Renal cortical epithelial cell (primary cell): ENCODE results near the gene SLC15A1. TPM values are rescaled to one million over a fixed set of nuclear protein-coding genes. Genes with fewer than 3 reads are reported as not detected.

Experiments used
- DNase-seq: peaks from one replicate; pipeline ENCODE4 v3.0.0-alpha.2; 2011; ENCODE audit warnings: low read depth
- total RNA-seq: library from RNA; depleted of rRNA; stranded (reverse); fragments of >200 nt; gene quantifications from 2 replicates; pipeline ENCODE4 v1.2.3, GENCODE V29; 2014

Gene SLC15A1, protein sequence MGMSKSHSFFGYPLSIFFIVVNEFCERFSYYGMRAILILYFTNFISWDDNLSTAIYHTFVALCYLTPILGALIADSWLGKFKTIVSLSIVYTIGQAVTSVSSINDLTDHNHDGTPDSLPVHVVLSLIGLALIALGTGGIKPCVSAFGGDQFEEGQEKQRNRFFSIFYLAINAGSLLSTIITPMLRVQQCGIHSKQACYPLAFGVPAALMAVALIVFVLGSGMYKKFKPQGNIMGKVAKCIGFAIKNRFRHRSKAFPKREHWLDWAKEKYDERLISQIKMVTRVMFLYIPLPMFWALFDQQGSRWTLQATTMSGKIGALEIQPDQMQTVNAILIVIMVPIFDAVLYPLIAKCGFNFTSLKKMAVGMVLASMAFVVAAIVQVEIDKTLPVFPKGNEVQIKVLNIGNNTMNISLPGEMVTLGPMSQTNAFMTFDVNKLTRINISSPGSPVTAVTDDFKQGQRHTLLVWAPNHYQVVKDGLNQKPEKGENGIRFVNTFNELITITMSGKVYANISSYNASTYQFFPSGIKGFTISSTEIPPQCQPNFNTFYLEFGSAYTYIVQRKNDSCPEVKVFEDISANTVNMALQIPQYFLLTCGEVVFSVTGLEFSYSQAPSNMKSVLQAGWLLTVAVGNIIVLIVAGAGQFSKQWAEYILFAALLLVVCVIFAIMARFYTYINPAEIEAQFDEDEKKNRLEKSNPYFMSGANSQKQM
- total RNA-seq, result 1.4 and 4.9 TPM in 2 replicates

- no peak for DNase-seq
Observed at GRCh38 chr13:98752467-98753290, at the start of gene SLC15A1. TSS of gene SLC15A1 (minus strand) at chr13:98752672. CDS start at chr13:98752598, 74 bp downstream.

GRCh38 chr13:98801626-98802418 lies 49.4 kb upstream of the SLC15A1 start:
- DNase-seq, result no peak

DNA sequence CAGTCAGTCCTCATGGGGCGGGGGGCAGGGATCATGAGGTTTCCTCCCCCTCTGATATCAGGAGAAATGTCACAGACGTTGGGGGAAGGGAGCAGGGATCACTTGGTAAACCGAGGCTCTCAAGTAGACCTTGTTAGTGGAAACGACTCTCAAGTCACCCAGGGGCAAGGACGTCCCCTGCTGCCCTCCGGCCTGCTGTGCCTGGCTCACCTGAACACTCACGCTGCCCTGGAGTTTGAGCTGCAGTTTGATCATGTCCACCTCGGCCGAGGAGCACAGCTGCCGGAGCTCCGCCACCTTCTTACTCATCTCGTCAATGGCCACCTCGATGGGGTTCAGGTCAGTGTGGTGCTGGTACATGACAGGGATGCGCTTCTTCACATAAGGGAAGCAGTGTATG lies 47.6 kb upstream of the SLC15A1 start:
- DNase-seq, result no peak

- no peak for DNase-seq
Observed at GRCh38 chr13:98798849-98799645, 46.6 kb upstream of the SLC15A1 start.

DNA sequence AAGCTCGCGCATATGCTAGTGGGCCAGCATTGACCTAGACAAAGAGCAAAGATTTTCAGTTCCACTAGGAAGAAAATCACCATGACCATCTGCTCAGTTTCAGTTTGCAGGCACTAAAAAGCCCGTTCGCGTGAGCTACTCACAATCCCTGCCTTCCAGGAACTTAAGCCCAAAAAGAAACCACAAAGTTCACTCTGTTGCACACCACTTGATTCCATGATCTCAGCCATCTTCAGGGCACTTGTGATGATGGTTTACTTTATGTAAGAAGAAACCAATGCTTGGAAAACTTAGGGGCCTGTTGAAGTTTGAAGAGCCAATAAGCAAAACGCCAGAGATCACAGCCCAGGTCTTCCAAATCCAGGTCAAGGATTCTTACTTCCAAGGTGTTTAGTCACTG lies 45.0 kb upstream of the SLC15A1 start:
- DNase-seq, result no peak

DNA sequence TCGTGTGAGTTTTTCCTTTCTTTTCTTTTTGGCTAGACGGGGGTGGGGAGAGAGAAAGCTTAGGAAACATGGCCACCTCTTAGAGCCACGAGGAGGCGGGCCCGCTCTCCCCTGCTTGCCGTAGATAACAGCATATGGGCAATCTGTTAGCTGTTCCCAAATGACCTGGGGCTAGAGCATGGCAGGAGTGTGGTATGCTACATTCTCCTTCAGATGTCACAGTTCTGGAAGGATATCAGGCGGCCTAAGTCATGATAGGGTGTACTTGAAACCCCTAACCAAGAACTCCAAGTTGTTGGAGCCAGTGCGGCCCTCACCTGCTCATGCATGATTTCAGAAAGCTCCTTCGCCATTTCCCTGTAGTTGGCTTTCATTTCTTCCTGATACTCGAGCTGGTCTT lies 44.3 kb upstream of the SLC15A1 start:
- DNase-seq, result no peak

GRCh38 chr13:98796191-98796590 lies 43.7 kb upstream of the SLC15A1 start:
- DNase-seq, result no peak

DNA sequence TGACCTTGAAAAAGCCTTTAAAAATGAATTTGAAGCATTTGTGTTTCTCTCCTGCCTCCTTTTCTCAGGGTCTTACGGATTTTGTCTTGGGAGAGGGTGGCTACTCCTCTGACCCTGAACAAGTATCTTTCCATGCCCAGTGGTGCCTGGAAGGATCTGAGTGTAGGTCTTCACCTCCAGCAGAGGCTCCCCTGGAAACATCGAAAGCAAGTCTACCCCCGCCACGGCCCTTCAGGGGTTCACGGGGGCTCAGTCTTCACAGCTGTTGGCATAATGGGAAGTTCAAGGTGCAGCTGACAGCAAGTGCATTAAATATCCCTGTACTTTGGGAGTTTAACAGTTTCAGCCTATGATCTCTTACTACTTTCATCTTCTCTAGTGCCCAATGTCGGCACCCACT lies 42.7 kb upstream of the SLC15A1 start:
- no peak for DNase-seq

DNA sequence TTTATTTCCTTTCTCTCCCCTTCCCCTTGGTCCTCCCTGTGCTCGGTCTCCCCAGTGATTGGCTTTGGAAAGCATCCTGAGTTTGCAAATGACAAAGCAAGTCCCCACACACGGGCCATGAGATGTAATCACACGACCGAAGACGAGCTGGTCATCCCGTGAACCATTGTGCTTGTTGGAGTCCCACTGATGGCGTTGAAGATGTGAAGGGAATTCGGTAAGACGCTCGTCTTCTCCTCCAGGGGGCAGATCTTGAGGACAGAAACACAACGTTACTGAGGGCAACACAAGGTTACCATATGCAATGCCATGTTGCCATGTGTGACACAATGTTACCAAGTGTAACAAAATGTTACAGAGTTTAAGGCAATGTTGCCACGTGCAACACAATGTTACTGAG lies 42.0 kb upstream of the SLC15A1 start:
- DNase-seq, result no peak

DNA sequence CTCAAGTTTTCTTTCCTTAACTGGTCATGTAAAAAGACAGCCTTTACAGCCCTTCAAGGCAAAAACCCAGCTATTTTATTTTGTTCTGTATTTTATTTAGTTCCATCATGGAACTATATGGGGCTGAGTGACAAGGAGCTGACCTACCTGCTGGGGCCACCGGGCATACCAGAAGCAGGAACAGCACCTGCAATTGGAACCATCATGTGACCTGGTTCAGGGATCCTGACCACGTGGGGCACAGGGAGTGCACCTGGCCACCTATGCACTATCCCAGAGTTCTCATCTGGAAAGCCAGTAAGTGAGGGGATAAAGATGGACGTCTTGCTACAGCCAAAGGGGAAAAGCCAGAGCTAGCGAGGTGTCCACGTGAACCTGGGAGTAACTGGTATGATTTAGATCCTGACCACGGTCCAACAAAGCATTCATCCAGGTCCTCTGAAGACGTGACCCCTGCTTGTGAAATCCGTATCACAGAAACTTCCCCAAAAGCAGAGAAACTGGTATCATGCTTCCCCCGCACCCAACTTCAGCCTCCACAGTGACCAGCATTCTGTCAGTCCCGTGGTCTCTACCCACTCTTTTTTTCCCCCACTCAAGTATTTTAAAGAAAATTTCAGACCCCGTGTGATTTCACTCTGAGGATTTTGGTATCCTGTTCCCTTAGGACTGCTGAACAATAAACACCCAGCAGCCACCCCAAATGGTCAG lies 40.5 kb upstream of the SLC15A1 start:
- no peak for DNase-seq

DNA sequence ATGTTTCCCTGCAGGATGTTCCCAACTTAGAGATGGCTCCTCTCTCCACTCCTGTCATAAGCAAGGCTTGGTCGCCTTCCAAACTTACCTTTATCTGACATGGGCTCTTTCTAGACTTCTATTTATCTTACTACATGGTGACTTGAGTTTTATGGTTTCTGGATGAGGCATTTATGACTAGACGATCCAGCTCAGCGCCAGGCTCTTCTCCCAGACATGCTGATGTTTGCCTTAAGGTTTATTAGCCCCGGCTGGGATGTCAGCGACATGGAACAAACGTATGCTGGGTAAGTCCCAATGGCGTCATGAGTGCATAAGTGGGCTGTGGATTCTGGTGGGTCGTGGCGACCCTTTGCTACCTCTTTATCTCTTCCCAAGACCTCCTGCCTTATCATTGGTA lies 39.8 kb upstream of the SLC15A1 start:
- no peak for DNase-seq

DNA sequence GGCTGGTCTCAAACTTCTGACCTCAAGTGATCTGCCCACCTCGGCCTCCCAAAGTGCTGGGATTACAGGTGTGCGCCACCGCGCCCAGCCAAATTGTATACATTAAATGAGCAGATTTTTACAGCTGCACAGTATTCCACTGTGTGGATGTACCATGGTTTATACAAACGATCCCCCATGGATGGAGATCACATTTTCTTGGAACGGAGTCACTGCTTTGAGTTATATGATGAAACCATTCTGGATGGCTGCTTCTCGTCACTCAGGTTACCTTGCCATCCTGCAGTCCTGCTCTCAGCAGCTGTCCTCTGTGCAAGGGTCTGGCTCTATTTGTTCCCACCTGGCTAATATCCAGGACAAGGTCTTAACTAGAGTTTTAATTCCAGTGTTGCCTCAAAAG lies 39.1 kb upstream of the SLC15A1 start:
- no peak for DNase-seq

DNA sequence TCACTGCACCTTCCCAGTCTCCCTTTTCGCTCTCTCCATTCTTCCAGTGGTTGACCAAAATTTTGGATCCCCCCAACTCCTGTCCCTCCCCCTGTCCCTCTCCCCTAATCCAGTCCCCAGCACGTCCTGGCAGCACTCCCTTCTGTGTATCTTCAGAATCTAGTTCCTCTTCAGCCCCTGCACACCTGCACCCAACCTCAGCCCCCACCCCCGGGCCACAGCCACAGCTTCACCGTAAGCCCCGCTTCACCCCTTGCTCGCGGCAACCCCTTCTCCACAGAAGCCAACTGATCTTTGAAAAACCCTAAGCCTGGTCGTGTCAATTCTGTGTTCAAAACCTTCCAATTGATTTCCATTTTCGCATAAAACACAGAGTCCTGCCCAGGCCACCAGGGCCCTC lies 35.5 kb upstream of the SLC15A1 start:
- no peak for DNase-seq

DNA sequence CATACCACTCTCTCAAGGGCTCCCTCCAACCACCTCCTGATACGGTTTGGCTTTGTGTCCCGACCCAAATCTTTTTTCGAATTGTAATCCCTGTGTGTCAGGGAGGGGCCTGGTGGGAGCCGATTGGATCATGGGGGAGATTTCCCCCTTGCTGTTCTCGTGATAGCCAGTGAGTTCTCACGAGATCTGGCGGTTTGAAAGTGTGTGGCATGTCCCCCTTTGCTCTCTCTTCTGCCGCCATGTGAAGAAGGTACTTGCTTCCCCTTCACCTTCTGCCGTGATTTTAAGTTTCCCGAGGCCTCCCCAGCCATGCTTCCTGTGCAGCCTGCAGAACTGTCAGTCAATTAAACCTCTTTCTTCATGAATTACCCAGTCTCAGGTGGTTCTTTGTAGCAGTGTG lies 34.7 kb upstream of the SLC15A1 start:
- DNase-seq, result no peak

DNA sequence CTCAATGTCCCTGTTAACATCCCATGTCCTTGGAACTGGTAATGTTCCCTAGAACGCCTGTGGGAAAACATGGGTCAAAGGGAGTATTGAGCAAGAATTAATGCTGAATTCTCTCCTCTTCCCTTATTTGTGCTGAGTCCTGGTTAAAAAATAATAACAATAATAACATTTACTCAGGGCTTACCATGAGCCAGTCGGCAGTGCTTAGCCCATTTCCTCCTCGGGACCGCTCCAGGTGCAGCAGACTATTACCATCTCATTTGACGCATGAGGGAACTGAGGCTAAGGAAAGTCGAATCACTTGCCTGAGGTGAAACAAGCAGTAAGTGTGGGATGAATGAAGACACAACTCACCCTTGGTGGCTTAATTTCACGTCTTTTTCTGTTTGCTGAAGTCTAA lies 33.6 kb upstream of the SLC15A1 start:
- peak; percentile 92 for DNase-seq

GRCh38 chr13:98785405-98785804 lies 32.9 kb upstream of the SLC15A1 start:
- no peak for DNase-seq

GRCh38 chr13:98784666-98785065 lies 32.2 kb upstream of the SLC15A1 start:
- no peak for DNase-seq

DNA sequence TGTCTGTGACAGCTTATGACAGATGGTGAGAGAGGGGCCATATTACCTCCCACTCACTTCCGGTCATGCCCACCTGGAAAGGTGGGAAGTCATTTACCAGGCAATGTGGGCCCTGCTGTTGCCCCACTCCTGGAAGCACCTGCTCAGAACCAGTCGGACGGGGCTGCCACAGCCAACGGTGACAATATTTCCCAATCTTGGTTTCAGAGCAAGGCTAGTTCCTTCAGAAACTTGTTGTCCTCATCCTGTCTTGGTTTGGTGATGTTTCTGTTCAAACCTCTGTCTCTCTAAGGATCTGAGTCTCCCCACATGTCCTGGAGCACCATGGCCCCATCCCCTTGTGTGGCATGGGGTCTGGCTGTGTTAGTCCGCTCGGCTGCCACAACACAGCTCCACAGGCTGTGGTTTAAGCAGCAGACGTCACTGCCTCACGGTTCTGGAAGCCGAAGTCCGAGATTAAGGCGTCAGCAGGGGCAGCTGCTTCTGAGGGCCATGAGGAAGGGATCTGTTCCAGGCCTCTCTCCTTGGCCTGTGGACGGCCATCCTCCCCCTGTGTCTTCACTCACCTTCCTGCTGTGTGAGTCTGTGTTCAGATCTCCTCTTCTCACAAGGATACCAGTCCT lies 31.5 kb upstream of the SLC15A1 start:
- DNase-seq, result no peak

- no peak for DNase-seq
Observed at GRCh38 chr13:98782654-98783053, 30.2 kb upstream of the SLC15A1 start.

DNA sequence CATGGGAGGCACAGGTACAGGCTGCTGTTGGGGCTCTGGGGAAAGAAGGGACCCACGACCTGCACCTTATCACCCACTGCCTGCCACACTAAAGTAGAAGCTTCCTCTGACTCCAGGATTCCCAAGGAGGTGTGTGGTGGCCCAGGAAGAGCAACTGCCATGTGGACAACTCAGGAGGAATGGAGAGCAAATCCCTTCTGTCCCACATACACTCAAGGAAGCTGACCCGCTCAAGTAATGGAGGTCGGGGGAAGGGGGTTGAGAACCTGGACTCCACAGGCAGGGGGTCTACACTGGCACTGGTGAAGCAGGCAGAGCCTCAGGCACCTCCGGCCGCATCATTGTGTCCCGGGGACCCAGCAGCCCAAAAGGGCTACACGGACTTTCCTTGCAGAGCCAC lies 29.4 kb upstream of the SLC15A1 start:
- no peak for DNase-seq
